Right lobe of liver (tissue), 4 donors: ENCODE measurements around the gene SCN9A.

Experiments
- POLR2A ChIP-seq: fragments of 450-650 bp; IDR thresholded peaks from one replicate; pipeline ENCODE4 v1.6.1; 2017; ENCODE audit warnings: antibody characterized with exemption, mild to moderate bottlenecking
- TF ChIP-seq, protein P1 (sequence below), 4 donors: fragments of 200-600 bp in 3 of 4; fragments of 450-650 bp in 1 of 4; IDR thresholded peaks; one replicate each; pipeline versions ENCODE4 v1.5.1 to v1.8.0; 2016 to 2022; ENCODE audit warnings: antibody characterized with exemption in 4 of 4, mild to moderate bottlenecking in 2 of 4
- donor health status: DM: no; HTN: no; CAD: no.
- donor health status: DM: no; HTN: no; CAD: no.
- donor health status: DM: no; HTN: yes; CAD: no.

- TF ChIP-seq, protein P1, sequence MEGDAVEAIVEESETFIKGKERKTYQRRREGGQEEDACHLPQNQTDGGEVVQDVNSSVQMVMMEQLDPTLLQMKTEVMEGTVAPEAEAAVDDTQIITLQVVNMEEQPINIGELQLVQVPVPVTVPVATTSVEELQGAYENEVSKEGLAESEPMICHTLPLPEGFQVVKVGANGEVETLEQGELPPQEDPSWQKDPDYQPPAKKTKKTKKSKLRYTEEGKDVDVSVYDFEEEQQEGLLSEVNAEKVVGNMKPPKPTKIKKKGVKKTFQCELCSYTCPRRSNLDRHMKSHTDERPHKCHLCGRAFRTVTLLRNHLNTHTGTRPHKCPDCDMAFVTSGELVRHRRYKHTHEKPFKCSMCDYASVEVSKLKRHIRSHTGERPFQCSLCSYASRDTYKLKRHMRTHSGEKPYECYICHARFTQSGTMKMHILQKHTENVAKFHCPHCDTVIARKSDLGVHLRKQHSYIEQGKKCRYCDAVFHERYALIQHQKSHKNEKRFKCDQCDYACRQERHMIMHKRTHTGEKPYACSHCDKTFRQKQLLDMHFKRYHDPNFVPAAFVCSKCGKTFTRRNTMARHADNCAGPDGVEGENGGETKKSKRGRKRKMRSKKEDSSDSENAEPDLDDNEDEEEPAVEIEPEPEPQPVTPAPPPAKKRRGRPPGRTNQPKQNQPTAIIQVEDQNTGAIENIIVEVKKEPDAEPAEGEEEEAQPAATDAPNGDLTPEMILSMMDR (IDR thresholded peaks at IDR 0.05), result no peak
- no peak for TF ChIP-seq POLR2A
Observed at GRCh38 chr2:166373951-166374350, 1.8 kb downstream of the SCN9A start.
